Cardiac fibroblast (primary cell): ENCODE measurements around the gene UBD.

Experiments
- DNase-seq, 2 donors: peaks; one replicate each; pipeline versions ENCODE4 v3.0.0 to v3.0.0-alpha.2; 2010; ENCODE audit warnings: low read depth in 2 of 2
- H3K4me3 ChIP-seq, 2 donors: replicated peaks in 1 of 2; 1 replicate in 1 of 2; 2 replicates in 1 of 2; pipeline ENCODE4 v1.5.1; 2011; ENCODE audit warnings: low read depth in 2 of 2, low read length in 2 of 2, mild to moderate bottlenecking in 2 of 2, moderate library complexity in 1 of 2
- CTCF ChIP-seq: IDR thresholded peaks from one replicate; pipeline ENCODE4 v1.5.1; 2011; ENCODE audit warnings: low read depth, mild to moderate bottlenecking, low read length, inconsistent platforms

UBD gene

GRCh38 chr6:29519291-29520010 is 40.1 kb downstream of the UBD start:
- TF ChIP-seq CTCF, result no peak
- no peak overlapping the region for H3K4me3 ChIP-seq
- DNase-seq, result no peak

- no peak for DNase-seq
- no peak for TF ChIP-seq CTCF
- H3K4me3 ChIP-seq, result no peak overlapping the region
These were observed 41.6 kb downstream of the UBD start for GRCh38 chr6:29517728-29518440.

GRCh38 chr6:29517245-29517644 is 42.3 kb downstream of the UBD start:
- DNase-seq, result no peak
- TF ChIP-seq CTCF, result no peak
- H3K4me3 ChIP-seq, result no peak overlapping the region

- no peak for TF ChIP-seq CTCF
- no peak overlapping the region for H3K4me3 ChIP-seq
- DNase-seq, result peak in 1 of 2 donors; percentile 75
These were observed 43.4 kb downstream of the UBD start for GRCh38 chr6:29516108-29516507.

GRCh38 chr6:29510746-29511300 is 48.7 kb downstream of the UBD start:
- TF ChIP-seq CTCF, result no peak
- no peak overlapping the region for H3K4me3 ChIP-seq
- no peak for DNase-seq

- DNase-seq, result no peak
- no peak for TF ChIP-seq CTCF
- no peak overlapping the region for H3K4me3 ChIP-seq
These were observed 49.3 kb downstream of the UBD start for GRCh38 chr6:29510202-29510601.
